CD4-positive, alpha-beta T cell (primary cell): ENCODE measurements around the gene SLC16A12. TPM values are rescaled to one million over a fixed set of nuclear protein-coding genes. Genes with fewer than 3 reads are reported as not detected.
"Not testable (repeated sequence)": the region's sequence is repeated elsewhere in the genome, so short reads cannot be mapped to it uniquely, and the experiment has no call there.

Experiments
- ATAC-seq: fragments of 200-7000 bp; cut with Tn5 transposase; one replicate; pipeline ENCODE4 v1.10.0; 2022; ENCODE audit warnings: mild to moderate bottlenecking; ENCODE audit not compliant: poor library complexity
- CTCF ChIA-PET: fragments of 350-600 bp; sonication (Branson Sonifier 250); formaldehyde crosslinking; loops from one replicate; lab custom pipeline; 2021; ENCODE audit warnings: antibody characterized with exemption, inconsistent platforms; lab: Charles Lee
- POLR2A ChIA-PET: fragments of 350-600 bp; sonication (Branson Sonifier 250); formaldehyde crosslinking; loops from one replicate; lab custom pipeline; 2021; ENCODE audit warnings: antibody characterized with exemption, inconsistent platforms; lab: Charles Lee
- DNase-seq, 14 experiments: peaks; one replicate each; pipeline ENCODE4 v3.0.0-alpha.2; 2013 to 2020; ENCODE audit warnings: mixed read lengths in 2 of 14
- H3K27ac ChIP-seq, 2 donors: one replicate each; pipeline versions ENCODE4 v1.5.1 to v1.7.0; 2013; ENCODE audit warnings: low read length in 2 of 2, low read depth in 1 of 2, mild to moderate bottlenecking in 1 of 2
- H3K27me3 ChIP-seq, 2 experiments: 1 replicate in 1 of 2; 2 replicates in 1 of 2; pipeline versions ENCODE4 v1.6.1 to v1.7.0; 2013; ENCODE audit warnings: low read length in 2 of 2, control low read depth in 1 of 2, mild to moderate bottlenecking in 1 of 2, moderate library complexity in 1 of 2; ENCODE audit not compliant: insufficient read depth in 2 of 2, control insufficient read depth in 1 of 2
- H3K36me3 ChIP-seq: one replicate; pipeline ENCODE4 v1.6.1; 2013; ENCODE audit warnings: low read length, control low read depth; ENCODE audit not compliant: insufficient read depth
- H3K4me1 ChIP-seq: one replicate; pipeline ENCODE4 v1.6.1; 2013; ENCODE audit warnings: low read length, control low read depth; ENCODE audit not compliant: insufficient read depth
- H3K4me3 ChIP-seq: one replicate; pipeline ENCODE4 v1.5.1; 2013; ENCODE audit warnings: mild to moderate bottlenecking, low read length, moderate library complexity
- H3K9me3 ChIP-seq, 2 experiments: 1 replicate in 1 of 2; 2 replicates in 1 of 2; pipeline versions ENCODE4 v1.6.1 to v1.7.0; 2013; ENCODE audit warnings: low read length in 2 of 2, mild to moderate bottlenecking in 2 of 2, control low read depth in 1 of 2, moderate library complexity in 1 of 2; ENCODE audit not compliant: control insufficient read depth in 1 of 2, insufficient read depth in 1 of 2
- H3K27ac Mint-ChIP-seq: one replicate; pipeline ENCODE4 v1.8.0; 2020; ENCODE audit warnings: mixed read lengths
- H3K27me3 Mint-ChIP-seq: one replicate; pipeline ENCODE4 v1.8.0; 2021; ENCODE audit warnings: mixed read lengths
- H3K36me3 Mint-ChIP-seq: one replicate; pipeline ENCODE4 v1.8.0; 2021; ENCODE audit warnings: low read depth, mixed read lengths
- H3K4me1 Mint-ChIP-seq: one replicate; pipeline ENCODE4 v1.8.0; 2021; ENCODE audit warnings: low read depth, mixed read lengths
- H3K4me3 Mint-ChIP-seq: one replicate; pipeline ENCODE4 v1.8.0; 2020; ENCODE audit warnings: mild to moderate bottlenecking, mixed read lengths
- H3K9me3 Mint-ChIP-seq: one replicate; pipeline ENCODE4 v1.8.0; 2020; ENCODE audit warnings: mixed read lengths
- CTCF ChIP-seq: fragments of 200-600 bp; IDR thresholded peaks from one replicate; pipeline ENCODE4 v1.8.0; 2022; ENCODE audit warnings: antibody characterized with exemption, mild to moderate bottlenecking
- intact Hi-C, 2 experiments: fragments of 100-400 bp; cut with DNase I in 1 of 2; cut with micrococcal nuclease in 1 of 2; formaldehyde crosslinking; loops; one replicate each; pipeline versions ENCODE4 v1.15.1 to v1.9.0; 2023 to 2025; cut with DNase I, micrococcal nuclease
- total RNA-seq, 174 experiments: library from RNA in 2 of 174; stranded (reverse) in 2 of 174; gene quantifications; one replicate each; pipeline ENCODE4 v1.2.3 and lab custom pipeline; 2021 to 2026

The SLC16A12 gene
- total RNA-seq, 2 experiments from 2014 or later, result not detected

- DNase-seq (no peak), ATAC-seq (no peak)
- H3K27me3 Mint-ChIP-seq, result no peaks in the 10 kb centered on the region
- H3K27ac Mint-ChIP-seq, result no peak overlapping the region
- no peak for TF ChIP-seq CTCF
- intact Hi-C loops, result no loop called here
- H3K36me3 Mint-ChIP-seq, result no peaks in the 10 kb centered on the region
- H3K4me3 Mint-ChIP-seq, result no peak overlapping the region
- H3K4me1 Mint-ChIP-seq, result no peaks in the 10 kb centered on the region
- H3K36me3 ChIP-seq, result no peaks in the 10 kb centered on the region
- no peak overlapping the region for H3K4me3 ChIP-seq
- H3K27ac ChIP-seq, result no peak overlapping the region
- H3K27me3 ChIP-seq, result no peaks in the 10 kb centered on the region
- no peaks in the 10 kb centered on the region for H3K4me1 ChIP-seq
- CTCF ChIA-PET, result no interaction called here
- no peaks in the 10 kb centered on the region for H3K9me3 ChIP-seq
- POLR2A ChIA-PET, result no interaction called here
- peaks cover 4% of the 10 kb centered on the region for H3K9me3 Mint-ChIP-seq
Observed at GRCh38 chr10:89547853-89548513, 12.6 kb upstream of the SLC16A12 start.

GRCh38 chr10:89546651-89547050 lies 11.3 kb upstream of the SLC16A12 start:
- H3K9me3 Mint-ChIP-seq, H3K4me3 ChIP-seq, ATAC-seq, CTCF ChIA-PET, POLR2A ChIA-PET, H3K9me3 ChIP-seq, H3K27ac ChIP-seq, H3K27me3 Mint-ChIP-seq, H3K36me3 Mint-ChIP-seq, intact Hi-C loops, H3K4me1 ChIP-seq, H3K4me3 Mint-ChIP-seq, H3K27ac Mint-ChIP-seq, H3K36me3 ChIP-seq, DNase-seq, H3K4me1 Mint-ChIP-seq, H3K27me3 ChIP-seq: not testable (repeated sequence)

- no peak for TF ChIP-seq CTCF
- peaks cover 4% of the 10 kb centered on the region for H3K9me3 Mint-ChIP-seq
- ChIA-PET CTCF (no interaction called here), POLR2A (interaction anchor here (0.6 kb wide), 1 partner anchor 1733 kb away, joined by 3 read pairs; no protein-coding TSS in a partner anchor)
- Histone ChIP-seq H3K36me3 (no peaks in the 10 kb centered on the region), H3K9me3 (no peaks in the 10 kb centered on the region), H3K27me3 (no peaks in the 10 kb centered on the region), H3K4me1 (no peaks in the 10 kb centered on the region), H3K27ac (no peak overlapping the region), H3K4me3 (no peak overlapping the region)
- H3K4me3 Mint-ChIP-seq, result no peak overlapping the region
- no peak for DNase-seq
- H3K36me3 Mint-ChIP-seq, result no peaks in the 10 kb centered on the region
- ATAC-seq, result no peak
- no peaks in the 10 kb centered on the region for H3K4me1 Mint-ChIP-seq
- intact Hi-C loops, result no loop called here
- no peak overlapping the region for H3K27ac Mint-ChIP-seq
- peaks cover 35% of the 10 kb centered on the region for H3K27me3 Mint-ChIP-seq
Observed at GRCh38 chr10:89543841-89544240, 8.4 kb upstream of the SLC16A12 start.
